PC-9 (cell line): Measurements from ENCODE around the gene SPART. TPM values are rescaled to one million over a fixed set of nuclear protein-coding genes. Genes with fewer than 3 reads are reported as not detected.

Source experiments
- BruUV-seq: library from RNA; stranded (reverse); fragments of 400-500 nt; replicated peaks from 2 replicates; lab custom pipeline; 2021; lab: Mats Ljungman, UMichigan
- CTCF ChIA-PET: fragments of 300-600 bp; sonication (Branson Sonifier 250); formaldehyde crosslinking; loops from one replicate; lab custom pipeline; 2022; ENCODE audit warnings: antibody characterized with exemption; lab: Charles Lee
- POLR2A ChIA-PET: fragments of 300-600 bp; sonication (Branson Sonifier 250); formaldehyde crosslinking; loops from one replicate; lab custom pipeline; 2022; ENCODE audit warnings: antibody characterized with exemption; ENCODE audit not compliant: unreplicated experiment; lab: Charles Lee
- DNase-seq, 2 experiments: peaks; one replicate each; pipeline versions ENCODE4 v3.0.0 to v3.0.0-alpha.2; 2015 to 2022; ENCODE audit warnings: mixed read lengths in 1 of 2
- H2AFZ ChIP-seq: fragments of 200-600 bp; sonication (generic); 2 replicates; pipeline ENCODE4 v1.8.1; 2017; ENCODE audit warnings: antibody characterized with exemption
- H3F3A ChIP-seq: fragments of 200-600 bp; sonication (generic); 2 replicates; pipeline ENCODE4 v1.8.1; 2017; ENCODE audit warnings: antibody characterized with exemption, mild to moderate bottlenecking, low read depth; ENCODE audit not compliant: insufficient read depth
- H3K27ac ChIP-seq: fragments of 200-600 bp; sonication (generic); 2 replicates; pipeline ENCODE4 v1.6.1; 2016; ENCODE audit warnings: mixed run types
- H3K27me3 ChIP-seq: fragments of 200-600 bp; sonication (generic); 2 replicates; pipeline ENCODE4 v1.6.1; 2016; ENCODE audit warnings: low read depth, mixed run types; ENCODE audit not compliant: insufficient read depth
- H3K36me3 ChIP-seq: fragments of 200-600 bp; sonication (generic); 2 replicates; pipeline ENCODE4 v1.6.1; 2016; ENCODE audit warnings: low read depth, mixed run types
- H3K4me1 ChIP-seq: fragments of 200-600 bp; sonication (generic); replicated peaks from 2 replicates; pipeline ENCODE4 v1.6.1; 2016; ENCODE audit warnings: mixed run types; ENCODE audit not compliant: insufficient read depth
- H3K4me2 ChIP-seq: fragments of 200-600 bp; sonication (generic); 2 replicates; pipeline ENCODE4 v1.6.1; 2017; ENCODE audit warnings: mixed run types
- H3K4me3 ChIP-seq: fragments of 200-600 bp; sonication (generic); 2 replicates; pipeline ENCODE4 v1.6.1; 2016; ENCODE audit warnings: mixed run types
- H3K79me2 ChIP-seq: fragments of 200-600 bp; sonication (generic); 2 replicates; pipeline ENCODE4 v1.6.1; 2017; ENCODE audit warnings: low read depth, mixed run types
- H3K9me2 ChIP-seq: fragments of 200-600 bp; sonication (generic); 2 replicates; pipeline ENCODE4 v1.8.1; 2017; ENCODE audit warnings: mild to moderate bottlenecking; ENCODE audit not compliant: insufficient read depth
- H3K9me3 ChIP-seq: fragments of 200-600 bp; sonication (generic); 2 replicates; pipeline ENCODE4 v1.8.1; 2016; ENCODE audit warnings: low read depth; ENCODE audit not compliant: insufficient read depth
- H4K20me1 ChIP-seq: fragments of 200-600 bp; sonication (generic); 2 replicates; pipeline ENCODE4 v1.8.1; 2017; ENCODE audit not compliant: insufficient read depth
- EZH2 ChIP-seq: fragments of 200-600 bp; sonication (generic); IDR thresholded peaks from 2 replicates; pipeline ENCODE4 v1.8.0; 2017; ENCODE audit warnings: antibody characterized with exemption, low read depth
- intact Hi-C: fragments of 100-400 bp; cut with micrococcal nuclease; formaldehyde crosslinking; loops from one replicate; pipeline ENCODE4 v1.10.0; 2022; ENCODE audit not compliant: unreplicated experiment
- total RNA-seq: library from RNA; stranded (reverse); gene quantifications from 2 replicates; pipeline ENCODE4 v1.2.3, GENCODE V29; 2021
- TF ChIP-seq, protein P1 (sequence below): fragments of 200-600 bp; sonication (generic); conservative IDR thresholded peaks from 2 replicates; pipeline ENCODE4 v1.6.1; 2017; ENCODE audit warnings: mixed run types, antibody characterized with exemption, mild to moderate bottlenecking, moderate library complexity

The SPART gene
- total RNA-seq, 1 experiment from 2014 or later: 51.4 TPM

DNA sequence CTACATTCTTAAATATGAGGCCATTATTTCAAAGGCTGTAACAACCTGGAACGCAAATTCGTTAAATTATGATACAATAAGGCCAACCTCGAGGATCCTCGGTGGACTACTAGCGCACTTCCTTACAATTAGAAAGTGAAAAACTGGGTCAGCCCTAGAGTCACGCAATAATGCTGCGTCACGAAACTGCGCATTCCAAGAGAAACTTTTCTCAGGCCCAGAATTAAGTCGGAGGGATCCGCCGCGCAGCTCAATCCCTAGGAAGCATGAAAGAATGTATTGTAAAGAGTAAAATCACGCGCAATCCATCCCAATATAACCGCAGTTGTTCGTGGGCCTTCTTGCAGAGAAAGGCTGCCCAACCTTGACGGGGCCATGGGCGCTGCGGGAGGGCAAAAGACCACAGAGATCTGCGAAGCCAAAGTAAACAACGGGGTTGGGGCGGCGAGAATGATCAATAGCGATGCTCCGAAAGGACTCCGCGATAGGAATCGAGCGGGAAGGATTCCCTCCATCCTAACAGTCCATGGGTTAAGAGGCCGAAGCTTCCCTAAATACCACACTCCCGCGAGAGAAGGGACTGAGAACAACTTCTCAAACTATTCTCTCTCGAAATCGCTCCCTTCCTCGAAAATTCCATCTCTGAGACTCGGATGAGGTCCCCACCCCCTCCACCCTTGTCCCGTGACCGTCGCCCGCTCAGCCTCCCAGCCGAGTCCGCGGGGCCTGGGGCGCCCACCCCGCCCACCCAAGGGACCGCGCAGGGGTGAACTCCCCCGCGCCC is 564 bp downstream of the SPART start:
- no TSS peak for BruUV-seq
- H3K4me3 ChIP-seq: peak overlapping the region; percentile 92
- intact Hi-C loops: loop anchor here (1.0 to 5.0 kb wide), 6 partner anchors 48 to 637 kb away; partner anchors contain the start of gene CCDC169
- H3K4me2 ChIP-seq: peak overlapping the region; percentile 84
- TF ChIP-seq, protein P1, sequence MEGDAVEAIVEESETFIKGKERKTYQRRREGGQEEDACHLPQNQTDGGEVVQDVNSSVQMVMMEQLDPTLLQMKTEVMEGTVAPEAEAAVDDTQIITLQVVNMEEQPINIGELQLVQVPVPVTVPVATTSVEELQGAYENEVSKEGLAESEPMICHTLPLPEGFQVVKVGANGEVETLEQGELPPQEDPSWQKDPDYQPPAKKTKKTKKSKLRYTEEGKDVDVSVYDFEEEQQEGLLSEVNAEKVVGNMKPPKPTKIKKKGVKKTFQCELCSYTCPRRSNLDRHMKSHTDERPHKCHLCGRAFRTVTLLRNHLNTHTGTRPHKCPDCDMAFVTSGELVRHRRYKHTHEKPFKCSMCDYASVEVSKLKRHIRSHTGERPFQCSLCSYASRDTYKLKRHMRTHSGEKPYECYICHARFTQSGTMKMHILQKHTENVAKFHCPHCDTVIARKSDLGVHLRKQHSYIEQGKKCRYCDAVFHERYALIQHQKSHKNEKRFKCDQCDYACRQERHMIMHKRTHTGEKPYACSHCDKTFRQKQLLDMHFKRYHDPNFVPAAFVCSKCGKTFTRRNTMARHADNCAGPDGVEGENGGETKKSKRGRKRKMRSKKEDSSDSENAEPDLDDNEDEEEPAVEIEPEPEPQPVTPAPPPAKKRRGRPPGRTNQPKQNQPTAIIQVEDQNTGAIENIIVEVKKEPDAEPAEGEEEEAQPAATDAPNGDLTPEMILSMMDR: no peak
- no peak for TF ChIP-seq EZH2
- no peaks in the 10 kb centered on the region for H3K27me3 ChIP-seq
- no peaks in the 10 kb centered on the region for H3K9me3 ChIP-seq
- DNase-seq: peak; percentile 42 to 84
- ChIA-PET POLR2A (no interaction called here), CTCF (no interaction called here)
- H2AFZ ChIP-seq: peak overlapping the region; percentile 83
- peaks cover 23% of the 10 kb centered on the region for H3F3A ChIP-seq
- H3K9me2 ChIP-seq: no peaks in the 10 kb centered on the region
- peaks cover 33% of the 10 kb centered on the region for H3K4me1 ChIP-seq
- H3K27ac ChIP-seq: peak overlapping the region; percentile 98
- H3K79me2 ChIP-seq: peaks cover 51% of the 10 kb centered on the region
- H4K20me1 ChIP-seq: no peaks in the 10 kb centered on the region
- no peaks in the 10 kb centered on the region for H3K36me3 ChIP-seq

GRCh38 chr13:36344886-36345437 is 1.2 kb downstream of the SPART start:
- TF ChIP-seq, protein P1: no peak
- no peak for TF ChIP-seq EZH2
- Histone ChIP-seq H3K27ac (peak overlapping the region; percentile 98), H3K9me3 (no peaks in the 10 kb centered on the region), H4K20me1 (no peaks in the 10 kb centered on the region), H3K79me2 (peaks cover 57% of the 10 kb centered on the region), H3K4me3 (peak overlapping the region; percentile 92), H3K9me2 (no peaks in the 10 kb centered on the region), H2AFZ (peak overlapping the region; percentile 83), H3K4me1 (peaks cover 33% of the 10 kb centered on the region), H3K27me3 (no peaks in the 10 kb centered on the region), H3F3A (peaks cover 23% of the 10 kb centered on the region), H3K36me3 (no peaks in the 10 kb centered on the region), H3K4me2 (peak overlapping the region; percentile 84)
- DNase-seq: no peak
- ChIA-PET CTCF (no interaction called here), POLR2A (no interaction called here)
- BruUV-seq: TSS peak; percentile 33
- intact Hi-C loops: loop anchor here (2.0 to 5.0 kb wide), 3 partner anchors 48 to 637 kb away; partner anchors contain the start of gene CCDC169

DNA sequence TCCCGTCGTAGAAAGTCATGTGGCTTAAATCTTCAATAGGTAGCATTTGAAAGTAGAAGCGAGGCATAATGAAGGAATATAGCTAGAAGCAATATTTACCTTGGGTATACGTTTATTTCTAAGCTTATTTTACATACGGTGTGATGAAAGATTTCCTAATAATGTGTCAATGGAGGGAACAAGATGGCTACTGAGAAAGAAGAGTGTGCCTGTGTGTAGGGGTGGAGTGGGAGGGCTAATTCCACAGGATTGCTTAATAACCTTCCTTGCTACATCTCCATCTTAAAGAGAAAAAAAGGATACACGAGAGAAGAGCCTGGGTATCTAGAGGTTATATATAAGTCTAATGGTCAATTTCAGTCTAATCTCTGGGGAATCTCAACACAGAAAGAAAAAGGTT is 2.0 kb downstream of the SPART start:
- Histone ChIP-seq H3K27ac (peak overlapping the region; percentile 98), H3K79me2 (peaks cover 65% of the 10 kb centered on the region), H3K9me2 (0 out of 2 replicates have a peak, but pooled peaks cover 3% of the 10 kb centered on the region), H2AFZ (no peak overlapping the region), H3K36me3 (no peaks in the 10 kb centered on the region), H3K9me3 (no peaks in the 10 kb centered on the region), H3K4me3 (peak overlapping the region; percentile 92; the same call in 1 of the 2 replicates), H3F3A (peaks cover 23% of the 10 kb centered on the region), H3K27me3 (no peaks in the 10 kb centered on the region), H3K4me1 (peaks cover 33% of the 10 kb centered on the region), H4K20me1 (peaks cover 2% of the 10 kb centered on the region; the same call in 1 of the 2 replicates), H3K4me2 (peak overlapping the region; percentile 84)
- POLR2A ChIA-PET: interaction anchor here (0.6 kb wide), 1 partner anchor 1650 kb away, joined by 6 read pairs; no protein-coding TSS in a partner anchor
- no TSS peak for BruUV-seq
- TF ChIP-seq, protein P1: no peak
- no peak for TF ChIP-seq EZH2
- DNase-seq: no peak
- CTCF ChIA-PET: no interaction called here
- intact Hi-C loops: loop anchor here (2.0 kb wide), 1 partner anchor 75 kb away; no protein-coding TSS in a partner anchor
